Prostate gland (tissue), 2 donors: Measurements from ENCODE around the gene AKTIP.

Source experiments
- POLR2A ChIP-seq: fragments of 450-650 bp; IDR thresholded peaks from one replicate; pipeline ENCODE4 v1.6.1; 2016; ENCODE audit warnings: antibody characterized with exemption, mild to moderate bottlenecking
- TF ChIP-seq, protein P1 (sequence below), 4 experiments: fragments of 200-600 bp in 2 of 4; fragments of 450-650 bp in 2 of 4; sonication (generic) in 2 of 4; IDR thresholded peaks; 1 replicate in 3 of 4; 2 replicates in 1 of 4; pipeline ENCODE4 v1.5.1; 2016 to 2019; ENCODE audit warnings: antibody characterized with exemption in 4 of 4, mild to moderate bottlenecking in 2 of 4, moderate library complexity in 2 of 4

DNA sequence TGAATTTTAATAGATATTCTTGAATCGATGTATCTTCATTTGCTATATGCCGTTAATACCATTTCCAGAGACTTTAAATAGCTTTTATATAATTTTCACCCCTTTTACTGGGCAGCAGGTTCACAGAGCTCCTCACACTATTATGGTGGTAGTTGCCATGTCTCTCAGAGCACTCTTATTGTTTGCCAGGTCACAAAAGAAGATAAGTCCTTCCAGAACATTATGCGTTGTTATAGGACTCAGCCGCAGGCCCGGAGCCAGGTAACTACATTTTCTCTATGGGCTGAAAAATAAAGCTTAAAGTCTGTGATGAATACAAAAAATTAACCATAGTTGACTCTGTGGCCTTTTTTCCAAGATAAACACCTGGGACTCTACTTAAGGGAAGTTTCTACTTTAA lies 24.0 kb downstream of the AKTIP start:
- no peak for TF ChIP-seq POLR2A
- TF ChIP-seq, protein P1, sequence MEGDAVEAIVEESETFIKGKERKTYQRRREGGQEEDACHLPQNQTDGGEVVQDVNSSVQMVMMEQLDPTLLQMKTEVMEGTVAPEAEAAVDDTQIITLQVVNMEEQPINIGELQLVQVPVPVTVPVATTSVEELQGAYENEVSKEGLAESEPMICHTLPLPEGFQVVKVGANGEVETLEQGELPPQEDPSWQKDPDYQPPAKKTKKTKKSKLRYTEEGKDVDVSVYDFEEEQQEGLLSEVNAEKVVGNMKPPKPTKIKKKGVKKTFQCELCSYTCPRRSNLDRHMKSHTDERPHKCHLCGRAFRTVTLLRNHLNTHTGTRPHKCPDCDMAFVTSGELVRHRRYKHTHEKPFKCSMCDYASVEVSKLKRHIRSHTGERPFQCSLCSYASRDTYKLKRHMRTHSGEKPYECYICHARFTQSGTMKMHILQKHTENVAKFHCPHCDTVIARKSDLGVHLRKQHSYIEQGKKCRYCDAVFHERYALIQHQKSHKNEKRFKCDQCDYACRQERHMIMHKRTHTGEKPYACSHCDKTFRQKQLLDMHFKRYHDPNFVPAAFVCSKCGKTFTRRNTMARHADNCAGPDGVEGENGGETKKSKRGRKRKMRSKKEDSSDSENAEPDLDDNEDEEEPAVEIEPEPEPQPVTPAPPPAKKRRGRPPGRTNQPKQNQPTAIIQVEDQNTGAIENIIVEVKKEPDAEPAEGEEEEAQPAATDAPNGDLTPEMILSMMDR (IDR thresholded peaks at IDR 0.05) = no peak
